ENCODE data around the gene MEF2B.

DNA sequence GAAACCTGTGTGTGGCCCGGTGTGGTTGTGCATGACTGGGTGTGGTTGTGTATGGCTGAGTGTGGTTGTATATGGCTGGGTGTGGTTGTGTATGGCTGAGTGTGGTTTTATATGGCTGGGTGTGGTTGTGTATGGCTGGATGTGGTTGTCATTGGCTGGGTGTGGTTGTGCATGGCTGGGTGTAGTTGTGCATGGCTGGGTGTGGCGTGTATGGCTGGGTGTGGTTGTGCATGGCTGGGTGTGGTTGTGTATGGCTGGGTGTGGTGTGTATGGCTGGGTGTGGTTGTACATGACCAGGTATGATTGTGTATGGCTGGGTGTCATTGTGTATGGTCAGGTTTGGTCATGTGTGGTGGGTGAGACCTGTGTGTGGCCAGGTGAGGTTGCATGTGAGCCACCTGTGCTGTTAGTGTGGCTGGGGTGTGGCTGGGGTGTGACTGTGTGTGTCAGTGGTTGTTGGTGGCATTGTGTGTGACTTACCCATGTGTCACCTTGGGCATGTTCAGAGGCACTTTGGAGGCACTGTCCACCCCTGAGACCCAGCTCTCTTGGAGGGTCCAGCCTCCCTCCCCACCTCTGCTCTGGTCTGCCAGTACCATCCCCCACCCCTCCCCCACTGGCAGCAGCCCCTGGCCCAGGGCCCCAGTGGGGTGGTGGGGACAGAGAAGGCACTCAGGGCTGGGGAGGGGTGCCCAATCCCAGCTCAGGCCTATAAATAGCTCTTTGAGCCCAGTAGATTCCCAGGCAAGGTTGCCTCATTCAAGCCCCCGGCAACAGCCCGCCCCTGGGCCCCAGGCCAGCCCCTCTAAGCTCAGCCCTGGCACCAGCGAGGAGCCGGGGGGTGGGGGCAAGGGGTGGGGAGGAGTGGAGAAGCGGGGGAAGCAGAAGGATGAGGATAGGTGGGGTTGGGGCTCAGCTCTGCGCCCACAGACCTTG, 37.8 kb upstream of the MEF2B start:
- TF ChIP-seq, protein P1, sequence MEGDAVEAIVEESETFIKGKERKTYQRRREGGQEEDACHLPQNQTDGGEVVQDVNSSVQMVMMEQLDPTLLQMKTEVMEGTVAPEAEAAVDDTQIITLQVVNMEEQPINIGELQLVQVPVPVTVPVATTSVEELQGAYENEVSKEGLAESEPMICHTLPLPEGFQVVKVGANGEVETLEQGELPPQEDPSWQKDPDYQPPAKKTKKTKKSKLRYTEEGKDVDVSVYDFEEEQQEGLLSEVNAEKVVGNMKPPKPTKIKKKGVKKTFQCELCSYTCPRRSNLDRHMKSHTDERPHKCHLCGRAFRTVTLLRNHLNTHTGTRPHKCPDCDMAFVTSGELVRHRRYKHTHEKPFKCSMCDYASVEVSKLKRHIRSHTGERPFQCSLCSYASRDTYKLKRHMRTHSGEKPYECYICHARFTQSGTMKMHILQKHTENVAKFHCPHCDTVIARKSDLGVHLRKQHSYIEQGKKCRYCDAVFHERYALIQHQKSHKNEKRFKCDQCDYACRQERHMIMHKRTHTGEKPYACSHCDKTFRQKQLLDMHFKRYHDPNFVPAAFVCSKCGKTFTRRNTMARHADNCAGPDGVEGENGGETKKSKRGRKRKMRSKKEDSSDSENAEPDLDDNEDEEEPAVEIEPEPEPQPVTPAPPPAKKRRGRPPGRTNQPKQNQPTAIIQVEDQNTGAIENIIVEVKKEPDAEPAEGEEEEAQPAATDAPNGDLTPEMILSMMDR (conservative IDR thresholded peaks at IDR 0.05 in 1 of 2, IDR thresholded peaks at IDR 0.05 in 1 of 2; ENCODE audit: low read depth in 1 of 2, low read length in 2 of 2): no peak
- TF ChIP-seq EZH2 (IDR thresholded peaks at IDR 0.05; ENCODE audit: low read length, missing control alignments): no peak
